DOHH2 (cell line): ENCODE measurements around the gene MYD88.

Source experiments
- H3F3A ChIP-seq: fragments of 200-600 bp; sonication (generic), shearing (Covaris generic); 2 replicates; pipeline ENCODE4 v1.6.0; 2016; ENCODE audit warnings: antibody characterized with exemption, mild to moderate bottlenecking; ENCODE audit not compliant: control insufficient read depth, insufficient read depth
- H3K27ac ChIP-seq: fragments of 200-600 bp; sonication (generic); 2 replicates; pipeline ENCODE4 v1.5.1; 2014; ENCODE audit warnings: low read depth, mild to moderate bottlenecking, low read length, moderate library complexity
- H3K27me3 ChIP-seq: fragments of 200-600 bp; sonication (generic); 2 replicates; pipeline ENCODE4 v1.6.1; 2014; ENCODE audit warnings: mild to moderate bottlenecking, low read length, mixed read lengths; ENCODE audit not compliant: control insufficient read depth
- H3K36me3 ChIP-seq: fragments of 200-600 bp; sonication (generic); 2 replicates; pipeline ENCODE4 v1.6.1; 2014; ENCODE audit warnings: mild to moderate bottlenecking, low read length, moderate library complexity, mixed read lengths; ENCODE audit not compliant: control insufficient read depth
- H3K4me1 ChIP-seq: fragments of 200-600 bp; sonication (generic); 2 replicates; pipeline ENCODE4 v1.6.1; 2014; ENCODE audit warnings: mild to moderate bottlenecking, low read length, mixed read lengths; ENCODE audit not compliant: control insufficient read depth
- H3K4me2 ChIP-seq: fragments of 200-600 bp; sonication (generic); 2 replicates; pipeline ENCODE4 v1.6.0; 2014; ENCODE audit warnings: mild to moderate bottlenecking, low read length, moderate library complexity
- H3K4me3 ChIP-seq: fragments of 200-600 bp; sonication (generic); 2 replicates; pipeline ENCODE4 v1.5.1; 2014; ENCODE audit warnings: mild to moderate bottlenecking, low read length, mixed read lengths
- H3K79me2 ChIP-seq: fragments of 200-600 bp; sonication (generic); 2 replicates; pipeline ENCODE4 v1.6.1; 2014; ENCODE audit warnings: mild to moderate bottlenecking, low read length, mixed read lengths; ENCODE audit not compliant: control insufficient read depth
- H3K9me2 ChIP-seq: fragments of 200-600 bp; sonication (generic); replicated peaks from 2 replicates; pipeline ENCODE4 v1.6.1; 2014; ENCODE audit warnings: mild to moderate bottlenecking, low read length, mixed read lengths; ENCODE audit not compliant: control insufficient read depth
- H3K9me3 ChIP-seq: fragments of 200-600 bp; sonication (generic); 2 replicates; pipeline ENCODE4 v1.6.1; 2014; ENCODE audit warnings: antibody characterized with exemption, low read length, mixed read lengths; ENCODE audit not compliant: control insufficient read depth, insufficient read depth
- H4K20me1 ChIP-seq: fragments of 200-600 bp; sonication (generic); 2 replicates; pipeline ENCODE4 v1.6.0; 2014; ENCODE audit warnings: low read depth, mild to moderate bottlenecking, antibody characterized with exemption, low read length, moderate library complexity; ENCODE audit not compliant: control insufficient read depth, insufficient read depth
- CTCF ChIP-seq: fragments of 200-600 bp; sonication (generic); IDR thresholded peaks from one replicate; pipeline ENCODE4 v1.5.1; 2014; ENCODE audit warnings: antibody characterized with exemption, mild to moderate bottlenecking, low read depth, low read length; ENCODE audit not compliant: poor library complexity, severe bottlenecking
- EZH2phosphoT487 ChIP-seq: fragments of 200-600 bp; sonication (generic); IDR thresholded peaks from 2 replicates; pipeline ENCODE4 v1.6.1; 2017; ENCODE audit warnings: borderline replicate concordance, mild to moderate bottlenecking, antibody characterized with exemption, low read length, moderate library complexity, mixed read lengths

The MYD88 gene

GRCh38 chr3:38141173-38141951 is 2.9 kb downstream of the MYD88 start:
- H3F3A ChIP-seq, result peaks cover 2% of the 10 kb centered on the region; the same call in 1 of the 2 replicates
- H3K4me3 ChIP-seq, result no peak overlapping the region
- H3K27ac ChIP-seq, result no peak overlapping the region
- 0 out of 2 replicates have a peak, but pooled peaks cover under 1% of the 10 kb centered on the region for H4K20me1 ChIP-seq
- H3K9me2 ChIP-seq, result no peaks in the 10 kb centered on the region
- H3K4me2 ChIP-seq, result no peak overlapping the region
- peaks cover 4% of the 10 kb centered on the region; the same call in 1 of the 2 replicates for H3K9me3 ChIP-seq
- no peak for TF ChIP-seq EZH2phosphoT487
- TF ChIP-seq CTCF, result no peak
- peaks cover 33% of the 10 kb centered on the region for H3K4me1 ChIP-seq
- peaks cover 41% of the 10 kb centered on the region for H3K36me3 ChIP-seq
- H3K79me2 ChIP-seq, result peaks cover 33% of the 10 kb centered on the region
- no peaks in the 10 kb centered on the region for H3K27me3 ChIP-seq

- H3K27ac ChIP-seq, result no peak overlapping the region
- H3K79me2 ChIP-seq, result peaks cover 28% of the 10 kb centered on the region
- no peaks in the 10 kb centered on the region for H4K20me1 ChIP-seq
- H3K9me3 ChIP-seq, result peaks cover 8% of the 10 kb centered on the region; the same call in 1 of the 2 replicates
- no peak overlapping the region for H3K4me3 ChIP-seq
- H3K4me2 ChIP-seq, result no peak overlapping the region
- no peaks in the 10 kb centered on the region for H3K27me3 ChIP-seq
- H3K4me1 ChIP-seq, result peaks cover 33% of the 10 kb centered on the region
- no peak for TF ChIP-seq CTCF
- TF ChIP-seq EZH2phosphoT487, result no peak
- H3K9me2 ChIP-seq, result no peaks in the 10 kb centered on the region
- peaks cover 6% of the 10 kb centered on the region for H3F3A ChIP-seq
- H3K36me3 ChIP-seq, result peaks cover 36% of the 10 kb centered on the region
These were observed 3.5 kb downstream of the MYD88 start for GRCh38 chr3:38141952-38142273.

GRCh38 chr3:38142959-38143358 is 4.5 kb downstream of the MYD88 start:
- H3K36me3 ChIP-seq, result peaks cover 36% of the 10 kb centered on the region
- H3K9me3 ChIP-seq, result peaks cover 15% of the 10 kb centered on the region; the same call in 1 of the 2 replicates
- no peaks in the 10 kb centered on the region for H3K9me2 ChIP-seq
- H3K4me2 ChIP-seq, result no peak overlapping the region
- H3K27ac ChIP-seq, result no peak overlapping the region
- no peaks in the 10 kb centered on the region for H4K20me1 ChIP-seq
- peaks cover 9% of the 10 kb centered on the region for H3F3A ChIP-seq
- H3K4me3 ChIP-seq, result no peak overlapping the region
- H3K27me3 ChIP-seq, result no peaks in the 10 kb centered on the region
- H3K79me2 ChIP-seq, result peaks cover 21% of the 10 kb centered on the region
- peaks cover 34% of the 10 kb centered on the region for H3K4me1 ChIP-seq
- no peak for TF ChIP-seq CTCF
- TF ChIP-seq EZH2phosphoT487, result no peak
